Measurements from ENCODE around the gene TRAF3IP1. TPM values are rescaled to one million over a fixed set of nuclear protein-coding genes. Genes with fewer than 3 reads are reported as not detected.
"Not testable (repeated sequence)": the region's sequence is repeated elsewhere in the genome, so short reads cannot be mapped to it uniquely, and the experiment has no call there.

The TRAF3IP1 gene
- total and polyA plus RNA-seq, 4 experiments from 2014 or later = 3.0 to 11.0 (median 6.7) TPM

DNA sequence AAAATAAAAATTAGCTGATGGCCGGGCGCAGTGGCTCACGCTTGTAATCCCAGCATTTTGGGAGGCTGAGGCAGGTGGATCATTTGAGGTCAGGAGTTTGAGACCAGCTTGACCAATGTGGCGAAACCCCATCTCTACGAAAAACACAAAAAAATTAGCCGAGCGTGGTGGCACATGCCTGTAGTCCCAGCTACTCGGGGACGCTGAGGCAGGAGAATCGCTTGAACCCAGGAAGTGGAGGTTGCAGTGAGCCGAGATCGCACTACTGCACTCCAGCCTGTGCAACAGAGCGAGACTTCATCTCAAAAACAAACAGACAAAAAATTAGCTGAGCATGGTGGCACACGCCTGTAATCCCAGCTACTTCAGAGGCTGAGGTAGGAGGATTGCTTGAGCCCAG lies 9.6 kb upstream of the TRAF3IP1 start:
- H3K27ac ChIP-seq (ENCODE audit: low read depth, low read length); H3K9me3 Mint-ChIP-seq; H3K4me3 Mint-ChIP-seq; POLR2A ChIA-PET (ENCODE audit: partially characterized antibody); H3K27ac Mint-ChIP-seq; H3K9me3 ChIP-seq (ENCODE audit: control insufficient read depth in 1 of 2, low read length in 2 of 2); H3K27me3 Mint-ChIP-seq; H3K4me1 Mint-ChIP-seq; CTCF ChIA-PET (ENCODE audit: partially characterized antibody); H3K4me1 ChIP-seq (ENCODE audit: insufficient read depth, low read length); intact Hi-C loops (cut with micrococcal nuclease); H3K36me3 Mint-ChIP-seq; DNase-seq; H3K27me3 ChIP-seq (ENCODE audit: insufficient read depth, low read length); H3K4me3 ChIP-seq (ENCODE audit: low read length in 2 of 2); H3K36me3 ChIP-seq (ENCODE audit: insufficient read depth, low read length): not testable (repeated sequence)

DNA sequence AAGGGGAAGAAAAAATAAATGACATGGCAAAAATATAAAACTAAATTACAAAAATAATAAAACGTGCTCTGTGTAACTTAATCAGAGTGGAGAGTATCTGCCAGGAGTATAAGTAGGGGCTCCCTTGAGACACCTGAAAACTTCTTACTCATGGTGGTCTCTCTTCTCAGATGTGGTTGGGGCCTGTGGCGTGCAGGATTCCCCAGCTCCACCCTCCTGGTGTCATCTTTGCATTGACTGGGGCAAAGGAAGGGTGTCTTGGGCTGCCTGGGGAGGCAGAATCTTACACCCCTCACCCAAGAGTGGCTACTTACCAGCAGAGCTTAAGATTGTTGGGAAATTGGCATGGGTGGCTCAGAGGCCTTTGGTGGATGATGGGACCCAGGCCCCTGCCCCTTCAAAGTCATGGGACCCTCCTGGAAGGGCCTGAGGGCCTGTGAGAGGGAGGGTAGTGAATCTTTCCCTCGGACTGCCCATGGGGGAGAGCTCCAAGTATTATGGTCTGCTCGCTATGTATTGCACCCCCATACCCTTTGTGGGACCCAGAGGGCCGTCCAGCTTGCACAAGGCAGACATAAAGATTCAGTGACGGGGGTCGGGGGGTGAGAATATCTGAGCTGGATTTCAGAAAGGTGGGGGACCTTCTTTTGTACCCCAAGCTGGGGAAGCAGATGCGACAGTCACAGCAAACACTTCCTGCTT lies 6.9 kb upstream of the TRAF3IP1 start:
- DNase-seq = no peak
- H3K4me3 Mint-ChIP-seq = no peak overlapping the region
- Histone ChIP-seq H3K4me1 (ENCODE audit: insufficient read depth, low read length) (no peaks in the 10 kb centered on the region), H3K27ac (ENCODE audit: low read depth, low read length) (no peak overlapping the region), H3K9me3 (ENCODE audit: control insufficient read depth in 1 of 2, low read length in 2 of 2) (no peaks in the 10 kb centered on the region), H3K27me3 (ENCODE audit: insufficient read depth, low read length) (no peaks in the 10 kb centered on the region), H3K36me3 (ENCODE audit: insufficient read depth, low read length) (no peaks in the 10 kb centered on the region), H3K4me3 (ENCODE audit: low read length in 2 of 2) (no peak overlapping the region)
- POLR2A ChIA-PET (ENCODE audit: partially characterized antibody) = no interaction called here
- no peaks in the 10 kb centered on the region for H3K36me3 Mint-ChIP-seq
- CTCF ChIA-PET (ENCODE audit: partially characterized antibody) = no interaction called here
- intact Hi-C loops (cut with micrococcal nuclease) = no loop called here
- H3K9me3 Mint-ChIP-seq = no peaks in the 10 kb centered on the region
- no peaks in the 10 kb centered on the region for H3K4me1 Mint-ChIP-seq
- H3K27ac Mint-ChIP-seq = no peak overlapping the region
- peaks cover 2 to 9% of the 10 kb centered on the region in 2 donors for H3K27me3 Mint-ChIP-seq

DNA sequence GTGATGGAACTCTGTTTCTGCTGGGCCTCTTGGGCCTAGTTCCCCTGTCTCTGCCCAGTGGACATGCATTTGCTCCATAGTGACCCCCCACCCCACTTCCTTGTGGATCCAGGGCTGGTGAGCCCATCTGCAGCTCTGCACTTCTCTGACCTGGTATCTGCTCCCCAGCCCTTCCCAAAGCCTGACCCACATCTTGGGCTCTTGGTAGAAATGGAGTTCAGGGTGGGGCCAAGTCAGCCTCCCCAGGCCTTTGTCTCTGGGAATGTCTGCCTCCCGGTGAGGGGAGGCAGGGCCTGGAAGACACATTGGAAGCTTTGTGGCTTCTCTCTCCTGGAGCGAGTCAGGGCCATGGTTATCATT lies 6.3 kb upstream of the TRAF3IP1 start:
- no peak for DNase-seq
- Mint-ChIP-seq H3K36me3 (no peaks in the 10 kb centered on the region), H3K27ac (no peak overlapping the region), H3K9me3 (no peaks in the 10 kb centered on the region), H3K27me3 (peaks cover 2 to 9% of the 10 kb centered on the region in 2 donors), H3K4me1 (no peaks in the 10 kb centered on the region), H3K4me3 (no peak overlapping the region)
- Histone ChIP-seq H3K27me3 (ENCODE audit: insufficient read depth, low read length) (no peaks in the 10 kb centered on the region), H3K4me3 (ENCODE audit: low read length in 2 of 2) (no peak overlapping the region), H3K27ac (ENCODE audit: low read depth, low read length) (no peak overlapping the region), H3K36me3 (ENCODE audit: insufficient read depth, low read length) (no peaks in the 10 kb centered on the region), H3K9me3 (ENCODE audit: control insufficient read depth in 1 of 2, low read length in 2 of 2) (no peaks in the 10 kb centered on the region), H3K4me1 (ENCODE audit: insufficient read depth, low read length) (no peaks in the 10 kb centered on the region)
- POLR2A ChIA-PET (ENCODE audit: partially characterized antibody) = no interaction called here
- intact Hi-C loops (cut with micrococcal nuclease) = no loop called here
- CTCF ChIA-PET (ENCODE audit: partially characterized antibody) = no interaction called here

DNA sequence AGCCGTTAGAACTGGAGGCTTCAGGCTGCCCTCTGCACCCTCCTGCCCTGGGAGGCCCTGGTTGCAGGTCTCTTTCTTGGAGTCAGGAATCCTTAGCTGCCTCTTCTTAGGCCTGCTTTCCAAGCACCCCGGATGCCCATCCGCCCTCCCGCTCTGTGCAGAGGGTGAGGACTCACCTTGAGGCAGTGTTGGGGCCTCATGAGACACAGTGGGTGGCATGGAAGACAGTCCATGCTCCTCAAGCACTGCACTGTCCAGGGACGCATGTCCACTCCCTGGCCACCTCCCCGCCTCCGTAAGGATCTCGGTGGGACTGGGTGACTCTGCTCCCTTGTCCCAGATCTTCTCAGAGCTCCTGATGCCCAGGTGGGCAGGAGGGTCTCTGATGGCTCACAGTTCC lies 5.7 kb upstream of the TRAF3IP1 start:
- peak overlapping the region in 1 of 8 donors; percentile 51 for H3K4me3 Mint-ChIP-seq
- peaks cover 0 to 7% of the 10 kb centered on the region in 2 donors for H3K27me3 Mint-ChIP-seq
- Histone ChIP-seq H3K27me3 (ENCODE audit: insufficient read depth, low read length) (no peaks in the 10 kb centered on the region), H3K27ac (ENCODE audit: low read depth, low read length) (no peak overlapping the region), H3K36me3 (ENCODE audit: insufficient read depth, low read length) (no peaks in the 10 kb centered on the region), H3K9me3 (ENCODE audit: control insufficient read depth in 1 of 2, low read length in 2 of 2) (no peaks in the 10 kb centered on the region), H3K4me3 (ENCODE audit: low read length in 2 of 2) (no peak overlapping the region), H3K4me1 (ENCODE audit: insufficient read depth, low read length) (peaks cover 3% of the 10 kb centered on the region)
- peaks cover 0 to 5% (median 2%) of the 10 kb centered on the region in 4 donors for H3K4me1 Mint-ChIP-seq
- intact Hi-C loops (cut with micrococcal nuclease) = no loop called here
- ChIA-PET CTCF (ENCODE audit: partially characterized antibody) (no interaction called here), POLR2A (ENCODE audit: partially characterized antibody) (interaction anchor here (1.2 kb wide), 1 partner anchor 26 kb away, joined by 4 read pairs; no protein-coding TSS in a partner anchor)
- H3K9me3 Mint-ChIP-seq = no peaks in the 10 kb centered on the region
- no peak for DNase-seq
- no peak overlapping the region for H3K27ac Mint-ChIP-seq
- H3K36me3 Mint-ChIP-seq = no peaks in the 10 kb centered on the region

DNA sequence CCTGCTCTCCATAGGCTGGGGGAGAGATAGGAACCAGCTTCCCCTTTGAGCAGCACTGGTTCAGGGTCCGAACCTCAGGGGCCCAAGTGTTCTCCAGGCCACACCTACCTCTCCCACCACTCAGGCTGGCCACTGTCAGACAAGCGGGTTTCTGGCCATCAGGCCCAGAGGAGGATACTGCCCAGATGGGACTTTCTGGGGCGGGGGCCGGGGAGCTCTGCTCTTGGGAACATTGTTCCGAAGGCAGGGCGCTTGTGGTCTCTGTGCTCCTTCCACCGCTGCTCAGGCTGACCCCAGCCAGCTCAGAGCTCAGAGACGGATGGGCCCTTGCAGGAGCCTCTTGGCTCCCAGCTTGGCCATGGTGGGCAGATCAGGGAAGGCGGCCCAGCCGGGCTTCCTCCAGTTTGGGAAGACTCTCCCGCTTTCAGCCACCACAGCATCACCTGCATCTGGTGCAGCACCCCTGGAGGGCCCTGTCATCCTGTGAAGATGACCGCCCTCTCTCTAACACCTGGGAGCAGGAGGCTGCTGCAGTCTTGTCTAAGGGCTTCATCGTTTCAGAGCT lies 5.2 kb upstream of the TRAF3IP1 start:
- Mint-ChIP-seq H3K27ac (no peak overlapping the region), H3K9me3 (no peaks in the 10 kb centered on the region)

DNA sequence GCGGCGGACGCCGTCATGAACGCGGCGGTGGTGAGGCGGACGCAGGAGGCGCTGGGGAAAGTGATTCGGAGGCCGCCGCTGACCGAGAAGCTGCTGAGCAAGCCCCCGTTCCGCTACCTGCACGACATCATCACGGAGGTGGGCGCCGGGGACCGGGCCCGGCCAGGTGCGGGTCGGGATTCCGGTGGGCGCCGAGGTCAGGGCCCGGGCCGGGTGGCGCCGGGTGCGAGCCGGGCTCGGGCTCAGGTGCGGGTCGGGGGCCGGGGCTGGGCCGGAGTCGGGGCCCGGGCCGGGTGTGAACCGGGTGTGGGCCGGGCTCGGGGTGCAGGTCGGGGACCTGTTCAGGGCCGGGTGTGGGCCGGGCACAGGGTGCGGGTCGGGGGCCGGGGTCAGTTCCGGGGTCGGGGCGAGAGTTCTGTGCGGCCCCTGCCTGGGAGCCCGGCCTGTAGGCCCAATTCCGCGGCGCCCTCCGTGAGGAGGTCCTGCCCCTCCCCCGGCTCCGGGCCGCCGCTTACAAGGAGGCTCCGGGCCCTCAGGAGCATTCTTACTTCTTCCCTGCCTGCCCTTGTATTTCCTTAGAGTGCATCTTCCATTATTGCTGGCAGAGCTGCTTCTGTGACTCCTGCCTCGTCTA lies 447 bp downstream of the TRAF3IP1 start:
- ChIA-PET CTCF (ENCODE audit: partially characterized antibody) (no interaction called here), POLR2A (ENCODE audit: partially characterized antibody) (no interaction called here)
- H3K27ac ChIP-seq (ENCODE audit: low read depth, low read length) = no peak overlapping the region
- Mint-ChIP-seq H3K27me3 (peaks cover 0 to 2% of the 10 kb centered on the region in 2 donors), H3K4me1 (peaks cover 12 to 25% (median 19%) of the 10 kb centered on the region in 4 donors), H3K9me3 (no peaks in the 10 kb centered on the region), H3K4me3 (peak overlapping the region; percentile 79 to 86 (median 81)), H3K36me3 (peaks cover 6 to 10% of the 10 kb centered on the region in 2 donors), H3K27ac (peak overlapping the region in 3 of 7 donors; percentile 55 to 88 (median 62))
- peak overlapping the region in 1 of 2 donors; percentile 38 for H3K4me3 ChIP-seq (ENCODE audit: low read length in 2 of 2)
- no peak for DNase-seq
- no peaks in the 10 kb centered on the region for H3K36me3 ChIP-seq (ENCODE audit: insufficient read depth, low read length)
- H3K9me3 ChIP-seq (ENCODE audit: control insufficient read depth in 1 of 2, low read length in 2 of 2) = no peaks in the 10 kb centered on the region
- H3K27me3 ChIP-seq (ENCODE audit: insufficient read depth, low read length) = no peaks in the 10 kb centered on the region
- intact Hi-C loops (cut with micrococcal nuclease) = loop anchor here (1.0 to 10.0 kb wide), 3 partner anchors 32 to 117 kb away; partner anchors contain the start of genes ASB1, ILKAP and PER2
- peaks cover 18% of the 10 kb centered on the region for H3K4me1 ChIP-seq (ENCODE audit: insufficient read depth, low read length)

More for the DNA sequence above, 5.2 kb upstream of the TRAF3IP1 start:
- Histone ChIP-seq H3K9me3 (ENCODE audit: control insufficient read depth in 1 of 2, low read length in 2 of 2) (no peaks in the 10 kb centered on the region), H3K36me3 (ENCODE audit: insufficient read depth, low read length) (no peaks in the 10 kb centered on the region), H3K4me3 (ENCODE audit: low read length in 2 of 2) (no peak overlapping the region), H3K27ac (ENCODE audit: low read depth, low read length) (no peak overlapping the region), H3K27me3 (ENCODE audit: insufficient read depth, low read length) (no peaks in the 10 kb centered on the region), H3K4me1 (ENCODE audit: insufficient read depth, low read length) (peaks cover 9% of the 10 kb centered on the region)
- Mint-ChIP-seq H3K4me3 (no peak overlapping the region), H3K4me1 (peaks cover 2 to 10% (median 6%) of the 10 kb centered on the region in 4 donors), H3K27me3 (peaks cover 0 to 7% of the 10 kb centered on the region in 2 donors), H3K36me3 (no peaks in the 10 kb centered on the region)
- DNase-seq = no peak
- ChIA-PET CTCF (ENCODE audit: partially characterized antibody) (no interaction called here), POLR2A (ENCODE audit: partially characterized antibody) (interaction anchor here (1.2 kb wide), 1 partner anchor 26 kb away, joined by 4 read pairs; no protein-coding TSS in a partner anchor)
- intact Hi-C loops (cut with micrococcal nuclease) = no loop called here

DNA sequence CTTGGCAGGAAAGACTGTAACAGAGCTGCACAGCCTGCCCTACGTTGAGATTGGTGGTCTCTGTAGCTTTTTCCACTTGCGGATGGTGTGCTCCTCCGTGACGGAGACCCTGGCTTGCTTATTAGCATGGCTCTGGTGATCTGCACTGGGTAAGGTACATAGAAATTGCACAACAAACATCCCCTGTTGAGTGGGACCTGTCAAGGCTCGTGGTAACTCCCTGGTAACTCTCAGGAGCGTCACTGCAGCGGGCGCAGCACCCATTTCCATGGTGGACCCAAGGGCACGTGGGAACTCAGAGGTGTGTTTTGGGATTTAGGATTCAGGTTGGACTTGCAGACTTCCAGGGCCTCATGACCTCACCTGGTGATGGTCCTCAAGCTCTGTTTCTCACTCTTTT lies 1.1 kb downstream of the TRAF3IP1 start:
- H3K4me1 Mint-ChIP-seq = peaks cover 12 to 25% (median 19%) of the 10 kb centered on the region in 4 donors
- Histone ChIP-seq H3K9me3 (ENCODE audit: control insufficient read depth in 1 of 2, low read length in 2 of 2) (no peaks in the 10 kb centered on the region), H3K27ac (ENCODE audit: low read depth, low read length) (no peak overlapping the region), H3K4me1 (ENCODE audit: insufficient read depth, low read length) (peaks cover 18% of the 10 kb centered on the region), H3K27me3 (ENCODE audit: insufficient read depth, low read length) (no peaks in the 10 kb centered on the region), H3K36me3 (ENCODE audit: insufficient read depth, low read length) (no peaks in the 10 kb centered on the region), H3K4me3 (ENCODE audit: low read length in 2 of 2) (no peak overlapping the region)
- peak overlapping the region; percentile 73 to 86 (median 80) for H3K4me3 Mint-ChIP-seq
- DNase-seq = no peak
- intact Hi-C loops (cut with micrococcal nuclease) = loop anchor here (10.0 kb wide), 1 partner anchor 103 kb away; the partner anchor contains the start of gene ASB1
- H3K27me3 Mint-ChIP-seq = no peaks in the 10 kb centered on the region
- no peaks in the 10 kb centered on the region for H3K9me3 Mint-ChIP-seq
- POLR2A ChIA-PET (ENCODE audit: partially characterized antibody) = no interaction called here
- peaks cover 9 to 14% of the 10 kb centered on the region in 2 donors for H3K36me3 Mint-ChIP-seq
- CTCF ChIA-PET (ENCODE audit: partially characterized antibody) = no interaction called here
- peak overlapping the region in 4 of 7 donors; percentile 53 to 88 (median 58) for H3K27ac Mint-ChIP-seq

All from CD4-positive, alpha-beta memory T cell (primary cell).